ENCODE data around the gene CNTN3.

CNTN3 gene

DNA sequence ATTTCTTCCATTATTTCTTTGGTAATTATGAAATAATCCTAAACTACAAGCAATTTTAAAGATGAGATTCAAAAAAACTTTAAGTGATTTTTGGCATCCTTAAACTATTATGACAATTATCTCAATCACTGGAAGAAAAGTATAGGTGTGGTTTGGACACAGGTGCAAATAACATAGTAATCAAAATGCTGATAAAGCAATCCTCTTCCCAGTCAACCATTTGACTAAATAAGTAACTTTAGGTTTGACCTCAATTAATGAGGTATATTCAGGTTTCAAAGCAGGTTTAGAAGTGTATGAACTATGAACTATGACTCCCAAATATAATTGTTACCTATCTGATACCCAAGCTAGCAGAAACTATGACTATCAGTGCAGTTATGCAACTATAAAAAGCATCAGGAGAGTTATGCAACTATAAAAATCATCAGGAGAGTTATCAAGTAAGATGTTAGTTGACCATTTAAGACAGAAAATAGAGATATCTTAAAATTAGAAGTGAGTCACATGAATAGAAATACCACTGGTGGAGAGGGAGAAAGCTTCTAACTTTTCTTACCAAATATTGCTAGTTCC lies 8.9 kb upstream of the CNTN3 start:
- no peak overlapping the region for H3K27ac ChIP-seq
- H3K27me3 ChIP-seq (replicated peaks), result no peaks in the 10 kb centered on the region
- H3K36me3 ChIP-seq (replicated peaks), result no peaks in the 10 kb centered on the region
- in situ Hi-C loops (cut with HindIII; ENCODE audit: low pct_ligation_motif_present, low sequenced_read_pairs), result no loop called here
- H3K4me3 ChIP-seq (ENCODE audit: low read depth, low read length), result no peak overlapping the region
- no peak for DNase-seq
- TF ChIP-seq, protein P1, sequence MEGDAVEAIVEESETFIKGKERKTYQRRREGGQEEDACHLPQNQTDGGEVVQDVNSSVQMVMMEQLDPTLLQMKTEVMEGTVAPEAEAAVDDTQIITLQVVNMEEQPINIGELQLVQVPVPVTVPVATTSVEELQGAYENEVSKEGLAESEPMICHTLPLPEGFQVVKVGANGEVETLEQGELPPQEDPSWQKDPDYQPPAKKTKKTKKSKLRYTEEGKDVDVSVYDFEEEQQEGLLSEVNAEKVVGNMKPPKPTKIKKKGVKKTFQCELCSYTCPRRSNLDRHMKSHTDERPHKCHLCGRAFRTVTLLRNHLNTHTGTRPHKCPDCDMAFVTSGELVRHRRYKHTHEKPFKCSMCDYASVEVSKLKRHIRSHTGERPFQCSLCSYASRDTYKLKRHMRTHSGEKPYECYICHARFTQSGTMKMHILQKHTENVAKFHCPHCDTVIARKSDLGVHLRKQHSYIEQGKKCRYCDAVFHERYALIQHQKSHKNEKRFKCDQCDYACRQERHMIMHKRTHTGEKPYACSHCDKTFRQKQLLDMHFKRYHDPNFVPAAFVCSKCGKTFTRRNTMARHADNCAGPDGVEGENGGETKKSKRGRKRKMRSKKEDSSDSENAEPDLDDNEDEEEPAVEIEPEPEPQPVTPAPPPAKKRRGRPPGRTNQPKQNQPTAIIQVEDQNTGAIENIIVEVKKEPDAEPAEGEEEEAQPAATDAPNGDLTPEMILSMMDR (IDR thresholded peaks at IDR 0.05; ENCODE audit: low read depth, low read length, missing control alignments), result no peak

DNA sequence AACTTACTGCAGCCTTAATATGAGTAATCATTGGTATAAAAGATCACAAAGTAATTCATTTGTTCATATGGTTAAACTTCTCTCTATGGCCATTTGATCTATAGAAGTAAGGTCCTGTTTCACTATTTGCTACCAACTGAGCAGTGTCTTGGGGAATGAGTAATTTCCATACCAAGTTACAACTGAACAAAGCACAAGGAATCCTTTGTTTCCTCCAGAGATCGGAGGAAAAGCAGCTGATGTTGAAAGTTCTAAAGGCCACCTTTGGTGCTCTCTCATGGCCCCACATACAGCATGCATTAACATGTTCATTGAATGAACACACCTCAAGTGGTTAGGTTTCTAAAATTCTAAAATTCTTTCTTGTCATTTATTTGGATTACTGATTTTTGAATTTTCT lies 7.1 kb upstream of the CNTN3 start:
- Histone ChIP-seq H3K27me3 (replicated peaks) (no peaks in the 10 kb centered on the region), H3K27ac (no peak overlapping the region), H3K36me3 (replicated peaks) (no peaks in the 10 kb centered on the region), H3K4me3 (ENCODE audit: low read depth, low read length) (no peak overlapping the region)
- TF ChIP-seq, protein P1 (IDR thresholded peaks at IDR 0.05; ENCODE audit: low read depth, low read length, missing control alignments), result no peak
- in situ Hi-C loops (cut with HindIII; ENCODE audit: low pct_ligation_motif_present, low sequenced_read_pairs), result no loop called here
- DNase-seq, result no peak

DNA sequence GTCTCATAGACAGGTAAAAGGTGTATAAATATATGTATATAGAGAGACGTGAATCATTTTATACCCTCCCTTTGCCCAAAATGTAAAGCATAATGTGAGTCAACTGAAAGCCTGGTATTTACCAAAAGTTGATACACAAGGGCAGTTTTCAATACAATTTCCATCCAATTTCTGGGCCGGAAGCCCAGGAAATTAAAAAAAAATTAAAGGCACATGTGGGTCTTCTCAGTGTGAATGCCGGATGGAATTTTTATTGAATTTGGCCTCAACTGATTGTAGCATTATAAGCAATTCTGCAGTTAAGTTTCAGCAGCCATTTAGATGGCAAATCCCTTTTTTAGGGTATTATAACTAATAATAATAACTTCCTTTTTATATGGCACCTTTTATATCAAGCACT lies 3.3 kb upstream of the CNTN3 start:
- TF ChIP-seq, protein P1 (IDR thresholded peaks at IDR 0.05; ENCODE audit: low read depth, low read length, missing control alignments), result no peak
- in situ Hi-C loops (cut with HindIII; ENCODE audit: low pct_ligation_motif_present, low sequenced_read_pairs), result no loop called here
- H3K27me3 ChIP-seq (replicated peaks), result peaks cover 8% of the 10 kb centered on the region
- H3K4me3 ChIP-seq (ENCODE audit: low read depth, low read length), result no peak overlapping the region
- no peak overlapping the region for H3K27ac ChIP-seq
- H3K36me3 ChIP-seq (replicated peaks), result no peaks in the 10 kb centered on the region
- no peak for DNase-seq

DNA sequence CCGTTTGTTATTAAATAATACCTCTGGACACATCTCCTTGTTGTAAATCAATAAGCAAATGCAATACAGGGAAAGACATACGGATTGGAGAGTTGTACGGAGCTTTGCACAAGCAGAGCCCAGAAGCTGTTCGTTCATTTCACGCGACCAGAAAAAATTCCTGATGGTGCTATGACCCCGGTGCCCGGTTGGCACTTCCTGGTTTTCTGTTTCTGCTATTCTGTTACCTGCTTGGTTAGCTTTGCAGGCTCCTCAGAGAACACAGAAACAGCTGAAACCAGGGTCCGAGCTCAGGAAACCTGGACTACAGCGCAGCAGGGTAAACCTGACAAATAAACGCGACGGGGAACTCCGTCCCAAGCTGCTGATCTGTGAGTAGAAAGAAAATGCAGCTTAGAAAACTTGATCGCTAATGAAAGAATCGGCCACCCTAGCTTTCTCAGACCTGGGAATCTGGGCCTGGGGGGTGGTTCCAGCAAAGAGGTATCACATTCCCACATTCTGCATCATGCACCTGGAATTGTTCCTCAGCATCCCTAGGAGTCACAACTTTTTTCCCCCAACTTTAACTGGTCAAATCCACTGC lies 845 bp downstream of the CNTN3 start:
- TF ChIP-seq, protein P1 (IDR thresholded peaks at IDR 0.05; ENCODE audit: low read depth, low read length, missing control alignments), result no peak
- DNase-seq, result no peak
- in situ Hi-C loops (cut with HindIII; ENCODE audit: low pct_ligation_motif_present, low sequenced_read_pairs), result no loop called here
- peaks cover 8% of the 10 kb centered on the region for H3K27me3 ChIP-seq (replicated peaks)
- peak overlapping the region; percentile 35 for H3K4me3 ChIP-seq (ENCODE audit: low read depth, low read length)
- no peaks in the 10 kb centered on the region for H3K36me3 ChIP-seq (replicated peaks)
- no peak overlapping the region for H3K27ac ChIP-seq

DNA sequence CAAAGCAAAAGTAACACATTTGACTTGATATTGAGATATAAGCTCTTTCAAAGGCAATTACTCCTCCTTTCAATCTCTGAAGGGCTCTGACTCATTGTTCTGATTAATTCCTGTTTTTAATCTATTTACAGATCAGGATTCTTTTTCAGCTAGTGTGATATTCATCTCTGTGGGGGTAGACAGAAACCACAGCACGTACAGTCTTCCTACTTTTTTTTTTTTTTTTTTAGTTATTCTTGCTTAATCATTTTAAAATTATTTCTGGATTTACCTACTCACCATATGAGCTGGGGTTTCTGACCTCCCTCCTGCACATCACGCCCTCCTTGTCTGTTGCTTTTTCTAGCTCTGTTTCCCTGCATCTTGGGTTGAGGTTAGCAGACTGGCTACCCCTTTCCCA lies 1.4 kb downstream of the CNTN3 start:
- TF ChIP-seq, protein P1 (IDR thresholded peaks at IDR 0.05; ENCODE audit: low read depth, low read length, missing control alignments), result no peak
- H3K27me3 ChIP-seq (replicated peaks), result peaks cover 8% of the 10 kb centered on the region
- DNase-seq, result no peak
- H3K36me3 ChIP-seq (replicated peaks), result no peaks in the 10 kb centered on the region
- no peak overlapping the region for H3K27ac ChIP-seq
- in situ Hi-C loops (cut with HindIII; ENCODE audit: low pct_ligation_motif_present, low sequenced_read_pairs), result no loop called here
- no peak overlapping the region for H3K4me3 ChIP-seq (ENCODE audit: low read depth, low read length)

DNA sequence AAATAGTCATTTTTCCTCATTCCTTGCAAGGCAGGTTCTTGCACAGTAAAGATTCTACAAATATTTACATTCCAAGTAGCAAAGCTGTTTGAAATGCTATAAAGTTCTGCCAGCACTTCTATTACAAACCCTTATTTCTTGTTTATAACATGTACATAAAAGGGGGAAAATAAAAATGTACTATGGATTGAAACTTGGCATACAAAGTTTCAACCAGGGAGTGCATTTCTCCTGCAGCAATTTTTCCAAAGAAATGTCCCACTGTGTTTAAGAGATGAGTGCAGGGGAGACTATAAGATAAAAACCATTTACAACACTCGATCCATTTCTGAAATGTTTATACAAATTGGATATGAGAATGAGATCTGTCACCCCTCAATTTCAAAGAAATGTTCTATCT lies 3.3 kb downstream of the CNTN3 start:
- no peak for DNase-seq
- H3K27ac ChIP-seq, result no peak overlapping the region
- no peak overlapping the region for H3K4me3 ChIP-seq (ENCODE audit: low read depth, low read length)
- H3K36me3 ChIP-seq (replicated peaks), result no peaks in the 10 kb centered on the region
- in situ Hi-C loops (cut with HindIII; ENCODE audit: low pct_ligation_motif_present, low sequenced_read_pairs), result no loop called here
- TF ChIP-seq, protein P1 (IDR thresholded peaks at IDR 0.05; ENCODE audit: low read depth, low read length, missing control alignments), result no peak
- H3K27me3 ChIP-seq (replicated peaks), result peaks cover 8% of the 10 kb centered on the region
